WERI-Rb-1 (cell line): Measurements from ENCODE around the gene SPATA13.
"Not testable (repeated sequence)": the region's sequence is repeated elsewhere in the genome, so short reads cannot be mapped to it uniquely, and the experiment has no call there.

Experiments used
- DNase-seq: peaks from one replicate; pipeline ENCODE4 v3.0.0-alpha.2; 2020
- H3K27ac ChIP-seq: fragments of 250-450 bp; sonication (Bioruptor Pico); 2 replicates; pipeline ENCODE4 v1.5.1; 2020; ENCODE audit warnings: mild to moderate bottlenecking, moderate library complexity
- H3K27me3 ChIP-seq: fragments of 250-450 bp; sonication (Bioruptor Pico); 2 replicates; pipeline ENCODE4 v1.5.1; 2021; ENCODE audit warnings: mild to moderate bottlenecking, low read depth, moderate library complexity; ENCODE audit not compliant: insufficient read depth, severe bottlenecking
- H3K36me3 ChIP-seq: fragments of 250-450 bp; sonication (Bioruptor Pico); 2 replicates; pipeline ENCODE4 v1.5.1; 2020; ENCODE audit warnings: mild to moderate bottlenecking, moderate library complexity
- H3K4me3 ChIP-seq: 2 replicates; pipeline ENCODE4 v1.5.1; 2011; ENCODE audit warnings: low read depth, mild to moderate bottlenecking, control low read depth, low read length
- H3K9me3 ChIP-seq: fragments of 250-450 bp; sonication (Bioruptor Pico); 2 replicates; pipeline ENCODE4 v1.5.1; 2021; ENCODE audit warnings: mild to moderate bottlenecking, moderate library complexity; ENCODE audit not compliant: severe bottlenecking
- CTCF ChIP-seq: IDR thresholded peaks from 2 replicates; pipeline ENCODE4 v1.5.1; 2011; ENCODE audit warnings: low read depth, mild to moderate bottlenecking, control low read depth, inconsistent platforms, low read length

Gene SPATA13

GRCh38 chr13:24119626-24120508 lies 40.7 kb upstream of the SPATA13 start:
- TF ChIP-seq CTCF = no peak
- H3K27ac ChIP-seq = peak overlapping the region; percentile 6
- no peaks in the 10 kb centered on the region for H3K9me3 ChIP-seq
- peak; percentile 50 for DNase-seq
- no peaks in the 10 kb centered on the region for H3K27me3 ChIP-seq
- H3K4me3 ChIP-seq = no peak overlapping the region
- H3K36me3 ChIP-seq = no peaks in the 10 kb centered on the region

GRCh38 chr13:24122045-24122444 lies 38.5 kb upstream of the SPATA13 start:
- H3K27me3 ChIP-seq, H3K9me3 ChIP-seq, H3K4me3 ChIP-seq, H3K27ac ChIP-seq, DNase-seq, H3K36me3 ChIP-seq: not testable (repeated sequence)

- H3K9me3 ChIP-seq = no peaks in the 10 kb centered on the region
- TF ChIP-seq CTCF = no peak
- H3K36me3 ChIP-seq = no peaks in the 10 kb centered on the region
- no peak overlapping the region for H3K4me3 ChIP-seq
- H3K27me3 ChIP-seq = no peaks in the 10 kb centered on the region
- no peak overlapping the region for H3K27ac ChIP-seq
- no peak for DNase-seq
Measured at GRCh38 chr13:24122569-24122968, 38.0 kb upstream of the SPATA13 start.

GRCh38 chr13:24123761-24124160 lies 36.8 kb upstream of the SPATA13 start:
- DNase-seq = no peak
- Histone ChIP-seq H3K9me3 (no peaks in the 10 kb centered on the region), H3K27me3 (no peaks in the 10 kb centered on the region), H3K27ac (no peak overlapping the region), H3K4me3 (no peak overlapping the region), H3K36me3 (no peaks in the 10 kb centered on the region)
- TF ChIP-seq CTCF = no peak

GRCh38 chr13:24124789-24125476 lies 35.6 kb upstream of the SPATA13 start:
- Histone ChIP-seq H3K36me3 (no peaks in the 10 kb centered on the region), H3K4me3 (no peak overlapping the region), H3K27ac (no peak overlapping the region), H3K9me3 (no peaks in the 10 kb centered on the region), H3K27me3 (no peaks in the 10 kb centered on the region)
- TF ChIP-seq CTCF = no peak
- no peak for DNase-seq

- Histone ChIP-seq H3K4me3 (no peak overlapping the region), H3K27ac (no peak overlapping the region), H3K9me3 (peaks cover 9% of the 10 kb centered on the region), H3K27me3 (no peaks in the 10 kb centered on the region), H3K36me3 (no peaks in the 10 kb centered on the region)
- TF ChIP-seq CTCF = no peak
- DNase-seq = no peak
Measured at GRCh38 chr13:24127116-24127631, 33.3 kb upstream of the SPATA13 start.
